ENCODE data around the gene CRB2. TPM values are rescaled to one million over a fixed set of nuclear protein-coding genes. Genes with fewer than 3 reads are reported as not detected.

Gene CRB2
- total RNA-seq, 1 donor from 2014 or later, result 2.4 TPM

DNA sequence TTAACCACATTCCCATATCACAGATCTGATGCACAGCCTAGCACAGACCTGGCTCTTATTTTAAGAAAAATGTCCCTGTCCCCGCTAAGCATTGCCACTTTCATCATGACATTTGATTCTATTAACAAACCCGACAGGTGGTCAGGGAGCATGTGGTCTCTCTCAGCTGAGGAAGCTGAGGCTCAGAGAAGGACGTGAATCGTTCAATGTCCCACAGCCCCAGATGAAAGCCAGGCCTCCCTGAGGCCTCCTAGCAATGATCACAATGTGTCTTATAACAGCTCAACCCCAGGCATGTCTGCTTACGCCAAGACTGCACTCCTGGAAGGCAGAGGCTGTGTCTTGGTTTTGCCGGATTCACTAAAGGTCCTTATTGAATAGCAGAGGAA, 10.4 kb upstream of the CRB2 start:
- FAIRE-seq (no peak), DNase-seq (ENCODE audit: low spot score in 2 of 2) (no peak)

DNA sequence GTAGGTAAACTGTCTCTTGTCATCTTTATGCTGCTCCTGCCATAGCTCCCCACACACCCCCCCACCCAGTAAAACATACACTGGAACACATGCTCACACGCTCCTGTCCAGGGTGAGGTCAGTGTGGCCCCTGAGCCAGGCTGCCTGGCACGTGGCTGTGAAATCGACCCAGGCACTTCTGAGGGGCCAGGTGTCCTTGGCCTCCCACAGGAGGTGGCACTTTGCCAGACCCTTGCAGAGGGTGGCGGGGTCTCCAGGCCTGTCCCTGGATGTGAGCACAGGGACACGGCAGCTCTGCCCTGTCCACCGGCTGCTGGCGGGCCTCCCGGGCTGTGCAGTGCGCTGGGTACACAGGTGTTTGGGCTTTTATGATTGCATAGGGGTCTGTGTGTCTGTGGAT, 10.0 kb upstream of the CRB2 start:
- FAIRE-seq, result no peak
- DNase-seq (ENCODE audit: low spot score in 2 of 2), result no peak

DNA sequence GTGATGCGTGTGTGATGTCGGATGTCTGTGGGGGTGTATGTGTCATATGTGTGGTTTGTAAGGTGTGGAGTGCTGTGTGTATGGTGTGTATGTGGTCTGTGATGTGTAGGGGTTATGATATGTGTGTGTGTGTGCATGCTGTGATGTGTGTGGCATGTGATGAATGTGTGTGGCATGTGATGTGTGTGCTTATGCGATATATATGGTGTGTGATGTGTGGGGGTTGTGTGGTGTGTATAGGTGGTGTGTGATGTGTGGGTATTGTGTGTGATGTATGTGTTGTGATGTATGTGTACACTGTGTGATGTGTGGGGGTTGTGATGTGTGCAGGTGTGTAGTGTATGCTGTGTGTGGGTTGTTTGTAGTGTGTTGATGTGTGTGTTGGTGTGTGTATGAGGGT, 9.2 kb upstream of the CRB2 start:
- no peak for DNase-seq (ENCODE audit: low spot score in 2 of 2)
- FAIRE-seq, result no peak

DNA sequence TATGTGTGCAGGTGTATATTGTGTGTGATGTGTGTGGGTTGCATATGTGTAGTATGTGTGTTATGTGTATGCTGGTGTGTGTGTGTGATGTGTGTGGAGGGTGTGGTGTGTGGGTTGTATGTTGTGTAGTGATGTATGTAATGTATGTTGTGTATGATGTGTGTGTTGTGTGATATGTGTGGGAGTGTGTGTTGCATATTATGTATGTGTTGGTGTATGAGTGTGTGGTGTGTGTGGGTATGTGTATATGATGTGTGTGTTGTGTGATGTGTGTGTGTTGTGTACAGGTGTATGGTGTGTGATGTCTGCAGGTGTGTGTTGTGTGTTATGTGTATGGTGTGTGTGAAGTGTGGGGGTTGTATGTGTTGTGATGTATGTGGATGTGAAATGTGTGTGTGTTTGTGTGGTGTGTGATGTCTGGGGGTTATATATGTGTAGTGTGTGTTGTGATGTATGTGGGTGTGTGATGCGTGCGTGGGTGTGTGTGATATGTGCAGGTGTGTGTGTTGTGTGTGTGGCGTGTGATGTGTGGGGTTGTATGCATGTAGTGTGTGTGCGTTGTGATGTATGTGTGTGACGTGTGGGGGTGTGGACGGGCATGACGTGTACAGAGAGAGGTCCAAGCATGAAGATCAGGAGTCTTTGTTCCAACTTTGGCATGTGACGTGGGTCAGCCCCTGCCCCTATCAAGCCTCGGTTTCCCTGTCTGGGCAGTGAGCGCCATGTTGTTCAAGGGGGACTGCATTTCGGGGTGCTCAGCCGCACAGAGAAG, 8.5 kb upstream of the CRB2 start:
- FAIRE-seq, result no peak
- no peak for DNase-seq (ENCODE audit: low spot score in 2 of 2)

DNA sequence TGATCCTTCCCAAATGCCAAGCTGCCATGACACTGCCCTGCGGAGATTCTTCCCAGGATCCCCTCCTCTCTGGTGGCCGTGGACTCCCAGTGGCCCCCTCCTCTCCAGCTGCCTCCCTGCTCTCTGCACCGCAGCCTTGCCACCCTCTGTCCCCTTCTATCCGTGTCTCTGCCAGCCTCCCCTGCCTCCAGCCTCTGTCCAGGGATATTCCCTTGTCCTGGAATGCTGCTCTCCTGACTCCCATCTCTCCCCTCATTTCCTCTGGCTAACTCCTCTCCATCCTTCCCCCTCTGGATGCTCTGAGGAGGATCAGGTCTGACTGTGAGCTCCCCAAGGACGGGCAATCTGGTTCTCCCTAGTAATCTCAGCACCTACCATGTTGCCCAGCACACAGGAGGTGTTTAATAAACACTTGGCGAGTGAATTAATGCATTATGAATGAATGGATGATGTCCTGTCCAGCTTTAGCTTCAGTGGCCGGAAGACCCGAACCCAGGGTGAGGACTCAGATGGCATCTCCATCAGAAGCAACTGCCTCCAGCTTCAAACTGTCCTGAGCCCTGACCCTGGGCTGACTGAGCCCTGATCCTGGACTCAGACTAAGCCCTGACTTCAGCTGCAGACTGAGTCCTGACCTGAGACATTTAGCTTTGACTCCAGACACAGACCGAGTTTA, 7.5 kb upstream of the CRB2 start:
- no peak for DNase-seq (ENCODE audit: low spot score in 2 of 2)
- FAIRE-seq, result no peak

DNA sequence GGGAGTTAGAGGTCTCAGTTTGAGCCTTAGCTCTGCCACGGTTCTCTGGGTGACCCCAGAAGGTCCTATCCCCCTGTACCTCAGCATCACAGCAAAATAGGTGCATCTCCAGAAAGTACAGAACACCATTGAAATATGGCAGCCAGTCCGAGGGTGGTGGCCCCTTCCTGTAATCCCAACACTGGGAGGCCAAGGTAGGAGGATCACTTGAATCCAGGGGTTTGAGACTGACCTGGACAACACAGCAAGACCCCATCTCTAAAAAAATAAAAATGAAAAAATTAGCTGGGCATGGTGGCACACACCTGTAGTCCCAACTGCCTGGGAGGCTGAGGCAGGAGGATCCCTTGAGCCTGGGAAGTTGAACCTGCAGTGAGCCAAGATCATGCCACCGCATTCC, 7.0 kb upstream of the CRB2 start:
- no peak for DNase-seq (ENCODE audit: low spot score in 2 of 2)
- FAIRE-seq, result no peak

DNA sequence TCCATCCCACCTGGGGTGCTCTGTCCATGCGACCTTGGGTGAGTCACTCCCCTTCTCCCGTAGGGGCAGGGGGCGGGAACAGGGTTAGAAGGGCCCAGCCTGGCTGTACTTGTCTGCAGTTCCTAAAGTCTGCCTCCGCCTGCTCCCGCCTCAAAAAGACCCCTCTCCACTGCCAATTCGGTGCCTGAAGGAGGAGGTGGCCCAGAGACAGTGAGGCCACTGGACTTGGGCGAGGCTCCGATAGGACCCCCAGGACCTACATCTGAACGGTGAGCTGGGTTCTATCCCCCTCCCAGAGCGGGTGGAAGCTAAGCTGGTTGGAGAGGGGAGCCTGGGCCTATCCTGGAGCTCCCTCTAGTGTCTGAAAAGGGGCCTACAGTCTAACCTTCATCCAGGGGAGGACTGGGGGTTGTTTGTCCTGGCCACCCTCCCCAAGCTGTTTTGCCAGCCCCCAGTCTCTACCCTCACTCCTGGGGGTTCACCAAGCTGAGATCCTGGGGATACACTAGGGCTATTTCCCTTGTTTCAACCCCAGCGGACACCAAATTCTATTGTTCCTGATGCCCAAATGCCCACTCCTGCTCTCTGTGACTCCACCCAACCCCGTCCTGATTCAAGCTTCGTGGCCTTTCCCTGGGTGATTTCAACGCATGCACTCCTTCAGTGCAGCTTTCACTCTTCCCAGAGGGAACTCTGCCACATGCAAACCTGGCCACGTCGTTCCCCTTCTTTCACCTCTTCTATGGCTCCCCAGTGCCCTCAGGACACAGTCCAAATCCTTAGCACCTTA, 6.1 kb upstream of the CRB2 start:
- peak; percentile 67 to 79 for DNase-seq (ENCODE audit: low spot score in 2 of 2)
- FAIRE-seq, result no peak

DNA sequence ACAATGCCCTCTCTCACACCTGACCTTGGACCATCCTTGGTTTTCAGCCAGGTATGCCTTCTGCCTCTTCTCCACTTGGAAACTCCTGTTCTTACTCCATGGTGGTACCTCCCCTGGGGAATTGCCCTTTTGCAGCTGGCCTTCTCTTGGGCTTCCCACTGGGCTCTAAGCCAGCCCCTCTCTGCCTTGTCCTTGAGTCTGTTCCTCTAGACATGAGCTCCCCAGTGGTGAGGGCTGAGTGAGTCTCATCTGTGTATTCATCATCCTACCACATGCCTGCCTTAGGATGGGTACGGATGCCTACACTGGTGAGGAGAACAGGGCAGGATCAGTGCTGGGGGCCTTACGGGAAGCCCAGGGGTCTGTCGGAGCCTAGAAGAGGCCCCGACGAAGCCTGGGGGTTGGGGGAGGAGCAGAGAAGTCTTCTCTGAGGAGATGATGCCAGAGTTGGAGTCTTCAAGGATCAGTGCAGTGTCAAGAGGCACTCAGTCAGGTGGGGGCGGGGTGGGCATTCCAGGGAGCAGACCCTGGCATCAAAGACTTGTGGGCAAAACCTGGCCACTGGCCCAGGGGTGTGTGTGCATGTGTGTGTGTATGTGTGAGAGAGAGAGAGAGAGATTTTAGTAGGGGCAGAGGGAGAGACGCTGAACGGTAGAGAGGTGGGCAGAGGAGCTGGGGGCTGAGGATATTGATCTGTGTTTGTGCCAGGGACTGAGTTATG, 5.2 kb upstream of the CRB2 start:
- FAIRE-seq (no peak), DNase-seq (ENCODE audit: low spot score in 2 of 2) (peak in 1 of 2 donors; percentile 22)

DNA sequence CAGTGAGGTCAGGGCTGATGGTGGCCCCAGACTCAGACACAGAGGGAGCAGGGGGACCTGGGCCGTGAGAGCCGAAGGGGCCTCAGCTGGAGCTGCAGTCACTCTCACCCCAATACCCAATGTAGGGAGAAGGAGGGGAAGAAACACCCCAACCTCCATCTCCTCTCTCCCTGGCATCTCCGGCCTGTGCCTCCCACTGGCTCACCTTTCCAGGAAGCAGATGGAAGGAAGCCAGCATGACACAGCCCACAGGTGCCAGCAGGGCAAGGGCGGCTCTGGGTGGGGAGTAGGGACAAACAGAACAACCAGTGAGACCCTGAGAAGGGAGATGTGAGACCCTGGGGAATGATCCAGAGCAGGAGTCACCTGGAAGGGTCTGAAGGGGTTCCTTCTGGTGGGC, 3.0 kb upstream of the CRB2 start:
- DNase-seq (ENCODE audit: low spot score in 2 of 2), result no peak
- FAIRE-seq, result no peak

DNA sequence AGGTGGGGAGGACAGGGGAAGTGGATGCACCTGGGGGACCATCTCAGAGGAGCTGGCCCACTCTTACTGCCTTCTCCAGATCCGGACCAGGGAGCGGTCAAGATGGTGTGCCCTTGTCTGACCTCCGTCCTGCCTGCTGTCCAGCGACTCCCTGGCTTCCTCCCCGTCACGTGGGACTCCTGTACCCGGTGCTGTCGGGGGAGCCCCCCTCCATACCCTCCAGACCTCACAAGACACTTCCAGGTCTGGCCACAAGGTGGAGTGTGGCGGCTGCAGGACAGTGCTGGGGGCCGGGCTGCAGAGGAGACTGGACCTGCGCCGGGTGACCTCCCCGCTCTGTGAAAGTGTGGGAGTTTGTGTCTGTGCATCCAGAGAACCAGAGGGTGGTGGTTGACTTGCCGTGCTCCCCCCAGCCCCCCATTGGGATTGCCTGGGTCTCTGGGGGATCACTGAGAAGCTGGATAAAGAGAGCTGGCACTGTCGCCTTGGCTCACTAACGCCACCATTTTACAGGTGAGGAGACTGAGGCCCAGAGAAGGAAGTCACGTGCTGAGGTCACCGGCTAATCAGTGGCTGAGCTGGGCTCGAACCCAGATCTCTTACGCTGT, 1.9 kb upstream of the CRB2 start:
- DNase-seq (ENCODE audit: low spot score in 2 of 2) (peak; percentile 72 to 83), FAIRE-seq (no peak)

DNA sequence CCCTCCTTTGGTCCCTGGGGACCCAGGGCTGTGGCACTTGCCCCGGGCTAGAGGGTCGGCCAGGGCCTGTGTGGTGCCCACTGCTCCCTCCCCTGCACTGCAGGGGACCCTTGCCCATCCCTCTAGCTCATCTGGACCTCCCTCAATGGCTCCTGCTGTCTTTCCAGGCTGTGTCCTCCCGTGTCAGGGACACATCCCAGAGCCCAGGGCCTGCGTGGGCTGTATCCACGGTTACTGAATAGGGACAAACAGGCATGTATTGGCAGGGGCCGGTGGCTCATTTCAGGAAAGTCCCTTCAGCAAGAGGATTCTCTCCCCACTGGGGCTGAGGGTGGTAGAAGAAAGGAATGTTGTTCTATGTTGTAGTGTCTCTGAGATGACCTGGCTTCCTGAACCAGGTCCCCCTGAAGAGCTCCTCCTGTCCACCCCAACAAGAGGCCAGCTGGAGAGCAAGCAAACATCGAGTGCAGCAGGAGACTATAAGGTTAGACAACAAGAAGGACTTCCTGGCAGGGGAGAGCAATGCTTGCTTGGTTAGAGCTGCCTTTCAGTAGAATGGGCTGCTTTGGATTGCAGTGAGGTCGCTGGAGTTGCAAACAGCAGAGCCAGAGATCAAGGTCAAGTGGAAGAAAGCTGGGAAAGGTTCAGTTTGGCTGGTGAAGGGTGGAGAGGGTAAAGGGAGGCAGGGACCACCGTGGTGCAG, 1.0 kb upstream of the CRB2 start:
- DNase-seq (ENCODE audit: low spot score in 2 of 2) (peak in 1 of 2 donors; percentile 29), FAIRE-seq (no peak)

DNA sequence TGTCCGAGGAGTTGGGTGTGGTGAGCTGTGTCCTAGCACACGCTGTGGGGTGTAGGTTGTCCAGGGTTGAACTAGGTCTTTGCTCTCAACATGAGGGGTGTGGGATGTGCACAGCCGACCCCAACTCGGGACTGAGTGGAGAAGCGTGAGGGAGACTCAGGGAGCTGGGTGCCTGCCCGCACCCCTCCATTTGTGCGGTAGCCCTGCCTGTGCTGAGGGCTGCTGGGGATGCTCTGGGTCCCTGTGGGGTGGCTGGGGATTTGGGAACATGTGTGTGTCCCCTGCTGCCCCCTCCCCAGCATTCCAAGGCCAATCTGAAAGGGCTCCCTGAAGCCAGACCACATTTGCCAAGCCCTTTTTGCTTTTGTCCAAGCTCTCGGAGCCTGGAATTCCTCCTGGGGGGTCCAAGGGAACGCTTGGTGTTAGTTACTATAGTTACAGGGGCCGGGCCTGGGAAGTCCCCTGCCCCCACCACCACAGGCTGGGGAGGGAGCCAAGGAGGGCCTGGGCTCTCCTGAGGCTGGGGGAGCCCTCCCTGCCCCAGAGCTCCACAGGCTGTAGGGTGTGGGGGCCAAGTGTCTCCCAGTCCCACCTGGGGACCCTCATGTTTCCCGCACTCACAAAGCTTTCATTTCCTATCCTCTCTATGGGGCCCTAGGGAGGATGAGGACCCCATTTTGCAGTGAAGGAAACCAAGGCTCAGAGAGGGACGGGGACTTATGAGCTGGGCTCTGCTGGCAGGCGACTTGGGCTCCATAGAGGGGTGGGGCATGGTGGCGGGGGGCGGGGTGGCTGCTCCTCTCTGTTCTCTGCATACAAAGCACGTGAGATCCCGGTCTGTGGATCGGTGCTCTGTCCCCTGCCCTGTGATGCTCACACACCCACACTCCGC, 1.1 kb downstream of the CRB2 start:
- FAIRE-seq, result no peak
- peak in 1 of 2 donors; percentile 39 for DNase-seq (ENCODE audit: low spot score in 2 of 2)

DNA sequence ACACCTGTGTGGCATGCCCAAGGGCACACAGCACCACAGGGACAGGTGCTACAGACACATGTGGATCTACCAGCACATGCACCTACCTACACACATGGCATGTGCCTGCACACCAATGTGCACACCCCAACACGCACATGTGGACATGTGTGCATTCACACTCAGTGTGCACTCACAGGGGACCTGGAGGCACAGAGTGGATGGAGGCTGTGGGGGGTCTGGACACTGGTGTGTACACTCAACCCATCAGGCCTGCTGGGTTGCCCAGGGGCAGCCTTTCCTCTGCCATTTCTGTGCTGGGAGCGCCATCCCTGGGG, 1.7 kb downstream of the CRB2 start:
- FAIRE-seq (no peak), DNase-seq (ENCODE audit: low spot score in 2 of 2) (no peak)

DNA sequence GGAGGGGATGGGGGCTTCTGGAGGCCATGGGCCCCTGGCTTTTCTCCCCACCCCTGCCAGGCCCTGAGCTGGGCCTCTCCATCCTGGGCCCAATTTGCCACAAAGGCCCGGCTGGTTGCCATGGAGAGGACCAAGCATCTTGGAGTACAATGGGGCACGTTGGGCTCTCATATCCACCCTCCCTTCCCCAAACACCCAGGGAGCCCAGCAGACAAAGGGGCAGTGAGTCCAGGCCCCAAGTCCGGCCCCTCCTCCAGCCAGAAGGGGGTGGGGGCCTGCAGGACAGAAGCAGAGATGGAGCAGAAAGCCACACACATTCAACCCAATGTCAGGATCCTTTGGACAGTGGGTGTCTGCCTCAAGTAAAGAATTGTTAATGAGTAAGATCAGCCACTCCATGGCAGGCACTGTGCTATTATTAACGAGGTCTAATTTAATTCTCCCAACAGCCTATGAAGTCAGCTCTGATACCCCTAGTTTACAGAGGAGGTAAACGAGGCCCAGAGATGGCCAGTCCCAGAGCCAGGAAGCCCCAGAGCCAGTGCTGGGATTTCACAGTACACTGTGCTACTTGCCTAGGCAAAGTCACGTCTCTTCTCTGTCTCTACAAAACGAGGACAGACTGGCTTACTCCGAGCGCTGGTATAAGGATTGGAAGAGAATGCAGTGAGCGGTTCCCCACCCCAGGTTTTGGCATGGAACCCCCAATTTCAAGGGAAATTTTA, 2.3 kb downstream of the CRB2 start:
- FAIRE-seq (no peak), DNase-seq (ENCODE audit: low spot score in 2 of 2) (peak in 1 of 2 donors; percentile 75)

DNA sequence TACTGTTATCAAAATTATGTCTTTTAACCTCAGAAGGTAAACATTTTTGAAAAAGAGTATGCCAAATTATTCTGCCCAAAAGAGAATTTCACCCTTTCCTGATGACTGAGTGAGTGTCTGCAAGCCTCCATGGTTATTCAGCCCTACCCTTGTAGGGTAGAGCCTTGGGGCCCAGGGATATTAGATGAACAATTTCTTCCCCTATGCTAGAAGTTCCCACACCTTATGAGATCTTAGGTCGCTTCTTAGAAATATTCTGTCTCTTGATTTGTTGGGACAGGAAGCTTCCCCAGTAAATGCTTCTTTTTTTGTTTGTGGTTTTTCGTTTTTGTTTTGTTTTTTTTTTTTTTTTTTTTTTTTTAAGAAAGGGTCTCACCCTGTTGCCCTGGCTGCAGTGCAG, 3.1 kb downstream of the CRB2 start:
- FAIRE-seq (no peak), DNase-seq (ENCODE audit: low spot score in 2 of 2) (no peak)

DNA sequence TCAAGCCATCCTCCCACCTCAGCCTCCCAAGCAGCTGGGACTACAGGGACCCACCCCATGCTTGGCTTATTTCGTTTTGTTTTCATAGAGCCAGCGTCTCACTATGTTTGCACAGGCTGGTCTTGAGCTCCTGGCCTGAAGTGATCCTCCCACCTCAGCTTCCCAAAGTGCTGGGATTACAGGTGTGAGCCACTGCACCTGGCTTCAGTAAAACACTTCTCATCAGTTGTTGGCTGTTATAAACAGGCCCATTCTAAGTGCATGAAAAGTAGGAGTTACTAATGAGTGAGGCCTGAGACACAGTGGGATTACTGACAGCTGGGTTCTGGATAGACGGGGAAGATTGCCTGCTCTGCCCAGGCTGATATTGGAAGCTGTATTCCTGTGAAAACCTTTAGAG, 3.5 kb downstream of the CRB2 start:
- no peak for DNase-seq (ENCODE audit: low spot score in 2 of 2)
- FAIRE-seq, result no peak

DNA sequence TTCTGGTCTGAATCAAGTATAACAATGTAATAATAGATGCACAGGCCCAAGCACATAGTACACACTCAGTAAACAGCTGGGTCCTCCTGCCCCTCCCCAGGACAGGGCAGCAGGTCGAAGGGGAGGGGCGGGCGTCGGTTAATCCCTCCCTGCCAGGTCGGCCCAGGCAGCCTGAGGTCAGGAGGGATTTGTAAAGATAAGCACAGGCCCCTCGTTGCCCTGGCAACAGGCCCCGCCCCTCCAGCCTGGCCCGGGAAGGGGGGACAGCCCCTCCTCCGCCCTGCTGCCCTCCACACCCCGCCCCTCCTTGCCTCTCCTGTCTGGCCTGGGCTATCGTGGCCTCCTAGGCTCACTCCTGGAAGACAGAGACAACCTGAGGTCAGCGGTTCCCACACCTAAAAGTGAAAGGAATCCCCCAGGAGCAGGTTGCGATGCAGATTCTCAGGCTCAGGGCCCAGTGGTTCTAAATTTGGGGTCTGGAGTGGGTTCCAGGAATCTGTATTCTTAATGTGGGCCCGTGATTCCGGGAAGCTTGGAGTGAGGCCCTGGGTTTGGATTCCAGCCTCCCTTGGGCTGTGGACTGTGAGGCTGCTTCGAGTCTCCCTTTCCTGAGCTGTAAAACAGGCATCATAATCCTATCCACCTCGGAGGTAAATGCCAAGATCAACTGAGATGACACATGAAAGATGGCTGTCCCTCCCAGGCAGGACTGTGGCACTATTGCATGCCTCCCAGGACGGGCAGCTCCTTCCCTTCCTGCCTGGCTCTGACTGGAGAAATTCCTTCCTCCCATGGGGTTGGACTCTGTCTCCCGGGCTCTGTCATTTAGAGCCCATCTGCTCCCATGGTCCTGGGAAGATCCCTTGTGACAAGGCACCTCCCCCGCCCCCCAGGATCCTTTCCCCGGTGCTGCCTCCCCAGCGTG, 4.4 kb downstream of the CRB2 start:
- no peak for DNase-seq (ENCODE audit: low spot score in 2 of 2)
- no peak for FAIRE-seq
